Activated naive CD4-positive, alpha-beta T cell treated with anti-CD3 and anti-CD28 coated beads, Interleukin-2, amount 10 ng/mL, durations not matched to agents 7 days and 5 days (primary cell): ENCODE measurements around the gene COL21A1.

Source experiments
- CTCF ChIA-PET: fragments of 350-600 bp; sonication (Branson Sonifier 250); formaldehyde crosslinking; loops from one replicate; lab custom pipeline; 2021; ENCODE audit warnings: antibody characterized with exemption; lab: Charles Lee
- DNase-seq: peaks from one replicate; pipeline ENCODE4 v3.0.0-alpha.2; 2020
- H3K27ac Mint-ChIP-seq: one replicate; pipeline ENCODE4 v1.8.0; 2021; ENCODE audit warnings: mild to moderate bottlenecking, moderate library complexity, mixed read lengths
- H3K27me3 Mint-ChIP-seq: one replicate; pipeline ENCODE4 v1.8.0; 2021; ENCODE audit warnings: mild to moderate bottlenecking, mixed read lengths
- H3K36me3 Mint-ChIP-seq: one replicate; pipeline ENCODE4 v1.8.0; 2021; ENCODE audit warnings: mixed read lengths
- H3K4me1 Mint-ChIP-seq: one replicate; pipeline ENCODE4 v1.8.0; 2021; ENCODE audit warnings: mixed read lengths
- H3K4me3 Mint-ChIP-seq: one replicate; pipeline ENCODE4 v1.8.0; 2021; ENCODE audit warnings: mild to moderate bottlenecking, moderate library complexity, mixed read lengths
- H3K9me3 Mint-ChIP-seq: one replicate; pipeline ENCODE4 v1.8.0; 2021; ENCODE audit warnings: mixed read lengths

Gene COL21A1

GRCh38 chr6:56238352-56238751, 9.0 kb downstream of the COL21A1 start:
- Mint-ChIP-seq H3K36me3 (no peaks in the 10 kb centered on the region), H3K9me3 (no peaks in the 10 kb centered on the region), H3K4me3 (no peak overlapping the region), H3K27ac (no peak overlapping the region), H3K27me3 (no peaks in the 10 kb centered on the region), H3K4me1 (no peaks in the 10 kb centered on the region)
- CTCF ChIA-PET = no interaction called here
- no peak for DNase-seq

- no peaks in the 10 kb centered on the region for H3K4me1 Mint-ChIP-seq
- no peaks in the 10 kb centered on the region for H3K27me3 Mint-ChIP-seq
- H3K9me3 Mint-ChIP-seq = no peaks in the 10 kb centered on the region
- CTCF ChIA-PET = no interaction called here
- DNase-seq = no peak
- no peaks in the 10 kb centered on the region for H3K36me3 Mint-ChIP-seq
- no peak overlapping the region for H3K4me3 Mint-ChIP-seq
- no peak overlapping the region for H3K27ac Mint-ChIP-seq
These were observed 12.1 kb downstream of the COL21A1 start for GRCh38 chr6:56235245-56235644.

- CTCF ChIA-PET = no interaction called here
- Mint-ChIP-seq H3K9me3 (no peaks in the 10 kb centered on the region), H3K4me1 (no peaks in the 10 kb centered on the region), H3K4me3 (no peak overlapping the region), H3K36me3 (no peaks in the 10 kb centered on the region), H3K27ac (no peak overlapping the region), H3K27me3 (no peaks in the 10 kb centered on the region)
- DNase-seq = no peak
These were observed 14.9 kb downstream of the COL21A1 start for GRCh38 chr6:56232436-56232835.

GRCh38 chr6:56231827-56232226, 15.6 kb downstream of the COL21A1 start:
- DNase-seq = no peak
- no peaks in the 10 kb centered on the region for H3K36me3 Mint-ChIP-seq
- no peaks in the 10 kb centered on the region for H3K4me1 Mint-ChIP-seq
- H3K27me3 Mint-ChIP-seq = no peaks in the 10 kb centered on the region
- CTCF ChIA-PET = no interaction called here
- no peak overlapping the region for H3K27ac Mint-ChIP-seq
- no peaks in the 10 kb centered on the region for H3K9me3 Mint-ChIP-seq
- H3K4me3 Mint-ChIP-seq = no peak overlapping the region

GRCh38 chr6:56230976-56231566, 16.3 kb downstream of the COL21A1 start:
- Mint-ChIP-seq H3K27ac (no peak overlapping the region), H3K9me3 (no peaks in the 10 kb centered on the region), H3K4me1 (no peaks in the 10 kb centered on the region), H3K4me3 (no peak overlapping the region), H3K36me3 (no peaks in the 10 kb centered on the region), H3K27me3 (no peaks in the 10 kb centered on the region)
- DNase-seq = no peak
- CTCF ChIA-PET = no interaction called here

- DNase-seq = no peak
- no peak overlapping the region for H3K27ac Mint-ChIP-seq
- no peaks in the 10 kb centered on the region for H3K9me3 Mint-ChIP-seq
- H3K4me1 Mint-ChIP-seq = no peaks in the 10 kb centered on the region
- CTCF ChIA-PET = no interaction called here
- no peaks in the 10 kb centered on the region for H3K36me3 Mint-ChIP-seq
- no peak overlapping the region for H3K4me3 Mint-ChIP-seq
- no peaks in the 10 kb centered on the region for H3K27me3 Mint-ChIP-seq
These were observed 20.1 kb downstream of the COL21A1 start for GRCh38 chr6:56227071-56227879.

- Mint-ChIP-seq H3K36me3 (no peaks in the 10 kb centered on the region), H3K4me1 (no peaks in the 10 kb centered on the region), H3K4me3 (no peak overlapping the region), H3K27me3 (no peaks in the 10 kb centered on the region), H3K9me3 (no peaks in the 10 kb centered on the region), H3K27ac (no peak overlapping the region)
- CTCF ChIA-PET = no interaction called here
- DNase-seq = no peak
These were observed 23.4 kb downstream of the COL21A1 start for GRCh38 chr6:56223995-56224394.

GRCh38 chr6:56222499-56222898, 24.9 kb downstream of the COL21A1 start:
- no peaks in the 10 kb centered on the region for H3K27me3 Mint-ChIP-seq
- H3K9me3 Mint-ChIP-seq = no peaks in the 10 kb centered on the region
- CTCF ChIA-PET = no interaction called here
- no peaks in the 10 kb centered on the region for H3K4me1 Mint-ChIP-seq
- DNase-seq = no peak
- no peak overlapping the region for H3K27ac Mint-ChIP-seq
- no peak overlapping the region for H3K4me3 Mint-ChIP-seq
- H3K36me3 Mint-ChIP-seq = no peaks in the 10 kb centered on the region

GRCh38 chr6:56220078-56220477, 27.3 kb downstream of the COL21A1 start:
- H3K36me3 Mint-ChIP-seq = no peaks in the 10 kb centered on the region
- no peaks in the 10 kb centered on the region for H3K4me1 Mint-ChIP-seq
- H3K27ac Mint-ChIP-seq = no peak overlapping the region
- H3K4me3 Mint-ChIP-seq = no peak overlapping the region
- CTCF ChIA-PET = no interaction called here
- no peak for DNase-seq
- no peaks in the 10 kb centered on the region for H3K9me3 Mint-ChIP-seq
- H3K27me3 Mint-ChIP-seq = no peaks in the 10 kb centered on the region

- no peak for DNase-seq
- Mint-ChIP-seq H3K4me3 (no peak overlapping the region), H3K27ac (no peak overlapping the region), H3K36me3 (no peaks in the 10 kb centered on the region), H3K4me1 (no peaks in the 10 kb centered on the region), H3K27me3 (no peaks in the 10 kb centered on the region), H3K9me3 (peaks cover under 1% of the 10 kb centered on the region)
- CTCF ChIA-PET = no interaction called here
These were observed 32.7 kb downstream of the COL21A1 start for GRCh38 chr6:56214703-56215101.

- Mint-ChIP-seq H3K27me3 (no peaks in the 10 kb centered on the region), H3K4me3 (no peak overlapping the region), H3K27ac (no peak overlapping the region), H3K9me3 (peaks cover 1% of the 10 kb centered on the region), H3K4me1 (no peaks in the 10 kb centered on the region), H3K36me3 (no peaks in the 10 kb centered on the region)
- no peak for DNase-seq
- CTCF ChIA-PET = no interaction called here
These were observed 33.2 kb downstream of the COL21A1 start for GRCh38 chr6:56214041-56214702.

GRCh38 chr6:56211724-56212123, 35.7 kb downstream of the COL21A1 start:
- DNase-seq = no peak
- Mint-ChIP-seq H3K27me3 (no peaks in the 10 kb centered on the region), H3K4me1 (no peaks in the 10 kb centered on the region), H3K9me3 (peaks cover 3% of the 10 kb centered on the region), H3K27ac (no peak overlapping the region), H3K4me3 (no peak overlapping the region), H3K36me3 (no peaks in the 10 kb centered on the region)
- CTCF ChIA-PET = no interaction called here

GRCh38 chr6:56204134-56204533, 43.2 kb downstream of the COL21A1 start:
- CTCF ChIA-PET = no interaction called here
- H3K9me3 Mint-ChIP-seq = peaks cover 25% of the 10 kb centered on the region
- H3K36me3 Mint-ChIP-seq = no peaks in the 10 kb centered on the region
- no peaks in the 10 kb centered on the region for H3K4me1 Mint-ChIP-seq
- H3K4me3 Mint-ChIP-seq = no peak overlapping the region
- H3K27me3 Mint-ChIP-seq = no peaks in the 10 kb centered on the region
- H3K27ac Mint-ChIP-seq = no peak overlapping the region
- DNase-seq = no peak

GRCh38 chr6:56199956-56200355, 47.4 kb downstream of the COL21A1 start:
- Mint-ChIP-seq H3K9me3 (peaks cover 19% of the 10 kb centered on the region), H3K27me3 (no peaks in the 10 kb centered on the region), H3K4me3 (no peak overlapping the region), H3K4me1 (no peaks in the 10 kb centered on the region), H3K36me3 (no peaks in the 10 kb centered on the region), H3K27ac (no peak overlapping the region)
- CTCF ChIA-PET = no interaction called here
- DNase-seq = no peak

GRCh38 chr6:56193846-56194245, 53.5 kb downstream of the COL21A1 start:
- Mint-ChIP-seq H3K4me1 (no peaks in the 10 kb centered on the region), H3K27me3 (no peaks in the 10 kb centered on the region), H3K9me3 (peaks cover 12% of the 10 kb centered on the region), H3K27ac (no peak overlapping the region), H3K36me3 (no peaks in the 10 kb centered on the region), H3K4me3 (no peak overlapping the region)
- no peak for DNase-seq
- CTCF ChIA-PET = no interaction called here
